OCI-LY3 (cell line): ENCODE results near the gene CFAP97D2.

ENCODE experiments used
- EZH2phosphoT487 ChIP-seq: fragments of 200-600 bp; shearing (Covaris generic); IDR thresholded peaks from 2 replicates; pipeline ENCODE4 v1.6.1; 2018; ENCODE audit warnings: antibody characterized with exemption, mixed run types, low read depth
- TF ChIP-seq, protein P1 (sequence below): fragments of 200-600, 300-600 bp; sonication (generic); IDR thresholded peaks from 2 replicates; pipeline ENCODE4 v1.5.1; 2014; ENCODE audit warnings: antibody characterized with exemption, low read length, low read depth

DNA sequence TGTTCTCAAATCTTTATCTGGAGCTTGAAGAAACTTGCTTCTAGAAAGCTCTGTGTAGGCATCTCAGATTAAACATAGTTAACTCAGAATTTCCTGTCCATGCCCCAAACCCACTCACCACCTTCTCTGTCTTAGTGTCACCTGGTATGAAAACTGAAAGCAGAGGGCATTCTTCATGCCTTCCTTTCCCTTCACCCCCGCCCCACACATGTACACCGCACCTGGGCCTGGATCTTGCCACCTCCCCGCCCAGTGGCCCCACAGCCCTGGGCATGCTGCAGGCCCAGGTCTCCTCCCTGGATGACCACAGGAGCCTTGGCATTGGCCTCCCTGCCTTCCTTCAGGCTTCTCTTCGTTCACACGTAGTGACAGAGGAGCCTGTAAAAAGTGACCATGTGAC lies 15.8 kb downstream of the CFAP97D2 start:
- TF ChIP-seq, protein P1, sequence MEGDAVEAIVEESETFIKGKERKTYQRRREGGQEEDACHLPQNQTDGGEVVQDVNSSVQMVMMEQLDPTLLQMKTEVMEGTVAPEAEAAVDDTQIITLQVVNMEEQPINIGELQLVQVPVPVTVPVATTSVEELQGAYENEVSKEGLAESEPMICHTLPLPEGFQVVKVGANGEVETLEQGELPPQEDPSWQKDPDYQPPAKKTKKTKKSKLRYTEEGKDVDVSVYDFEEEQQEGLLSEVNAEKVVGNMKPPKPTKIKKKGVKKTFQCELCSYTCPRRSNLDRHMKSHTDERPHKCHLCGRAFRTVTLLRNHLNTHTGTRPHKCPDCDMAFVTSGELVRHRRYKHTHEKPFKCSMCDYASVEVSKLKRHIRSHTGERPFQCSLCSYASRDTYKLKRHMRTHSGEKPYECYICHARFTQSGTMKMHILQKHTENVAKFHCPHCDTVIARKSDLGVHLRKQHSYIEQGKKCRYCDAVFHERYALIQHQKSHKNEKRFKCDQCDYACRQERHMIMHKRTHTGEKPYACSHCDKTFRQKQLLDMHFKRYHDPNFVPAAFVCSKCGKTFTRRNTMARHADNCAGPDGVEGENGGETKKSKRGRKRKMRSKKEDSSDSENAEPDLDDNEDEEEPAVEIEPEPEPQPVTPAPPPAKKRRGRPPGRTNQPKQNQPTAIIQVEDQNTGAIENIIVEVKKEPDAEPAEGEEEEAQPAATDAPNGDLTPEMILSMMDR, result no peak
- no peak for TF ChIP-seq EZH2phosphoT487
